ENCODE measurements around the gene KNDC1.

DNA sequence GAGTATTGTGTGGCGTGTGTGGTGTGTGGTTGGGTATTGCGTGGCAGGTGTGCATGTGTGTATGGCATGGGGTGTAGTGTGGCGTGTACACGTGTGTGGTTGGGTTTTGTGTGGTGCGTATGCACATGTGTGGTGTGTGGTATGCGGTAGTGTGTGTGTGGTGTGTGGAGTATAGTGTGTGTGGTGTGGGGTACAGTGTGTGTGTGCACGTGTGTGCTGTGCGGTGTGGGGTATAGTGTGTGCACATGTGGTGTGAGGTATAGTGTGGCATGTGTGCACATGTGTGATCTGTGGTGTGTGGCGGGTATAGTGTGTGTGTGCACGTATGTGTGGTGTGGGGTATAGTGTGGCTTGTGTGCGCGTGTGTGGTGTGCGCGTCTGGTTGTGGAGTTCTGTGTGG lies 49.1 kb downstream of the KNDC1 start:
- TF ChIP-seq, protein P1, sequence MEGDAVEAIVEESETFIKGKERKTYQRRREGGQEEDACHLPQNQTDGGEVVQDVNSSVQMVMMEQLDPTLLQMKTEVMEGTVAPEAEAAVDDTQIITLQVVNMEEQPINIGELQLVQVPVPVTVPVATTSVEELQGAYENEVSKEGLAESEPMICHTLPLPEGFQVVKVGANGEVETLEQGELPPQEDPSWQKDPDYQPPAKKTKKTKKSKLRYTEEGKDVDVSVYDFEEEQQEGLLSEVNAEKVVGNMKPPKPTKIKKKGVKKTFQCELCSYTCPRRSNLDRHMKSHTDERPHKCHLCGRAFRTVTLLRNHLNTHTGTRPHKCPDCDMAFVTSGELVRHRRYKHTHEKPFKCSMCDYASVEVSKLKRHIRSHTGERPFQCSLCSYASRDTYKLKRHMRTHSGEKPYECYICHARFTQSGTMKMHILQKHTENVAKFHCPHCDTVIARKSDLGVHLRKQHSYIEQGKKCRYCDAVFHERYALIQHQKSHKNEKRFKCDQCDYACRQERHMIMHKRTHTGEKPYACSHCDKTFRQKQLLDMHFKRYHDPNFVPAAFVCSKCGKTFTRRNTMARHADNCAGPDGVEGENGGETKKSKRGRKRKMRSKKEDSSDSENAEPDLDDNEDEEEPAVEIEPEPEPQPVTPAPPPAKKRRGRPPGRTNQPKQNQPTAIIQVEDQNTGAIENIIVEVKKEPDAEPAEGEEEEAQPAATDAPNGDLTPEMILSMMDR (IDR thresholded peaks at IDR 0.05) = no peak
- TF ChIP-seq POLR2A (IDR thresholded peaks at IDR 0.05) = no peak

All from right lobe of liver (tissue), 4 donors.